ENCODE measurements around the gene AFMID. TPM values are rescaled to one million over a fixed set of nuclear protein-coding genes. Genes with fewer than 3 reads are reported as not detected.

Gene AFMID
- total and polyA plus RNA-seq, 2 experiments from 2014 or later: 38.0 to 47.5 TPM

- DNase-seq (ENCODE audit: low spot score) (no peak), ATAC-seq (no peak)
- Histone ChIP-seq H3F3A (replicated peaks; ENCODE audit: low read depth) (no peaks in the 10 kb centered on the region), H3K27me3 (ENCODE audit: insufficient read depth) (no peaks in the 10 kb centered on the region), H3K9me2 (ENCODE audit: insufficient read depth) (no peaks in the 10 kb centered on the region), H3K4me3 (no peak overlapping the region), H4K20me1 (replicated peaks; ENCODE audit: insufficient read depth) (no peaks in the 10 kb centered on the region), H2AFZ (no peak overlapping the region), H3K27ac (ENCODE audit: low read depth) (no peak overlapping the region), H3K79me2 (replicated peaks; ENCODE audit: insufficient read depth) (no peaks in the 10 kb centered on the region), H3K4me1 (ENCODE audit: insufficient read depth) (no peaks in the 10 kb centered on the region), H3K4me2 (no peak overlapping the region), H3K36me3 (ENCODE audit: insufficient read depth) (no peaks in the 10 kb centered on the region)
- Mint-ChIP-seq H3K36me3 (ENCODE audit: low read depth) (no peaks in the 10 kb centered on the region), H3K27ac (no peak overlapping the region), H3K27me3 (ENCODE audit: insufficient read depth, low read depth, poor library complexity) (peaks cover 2% of the 10 kb centered on the region), H3K4me1 (peaks cover 5% of the 10 kb centered on the region; the same call in 1 of the 3 replicates), H3K4me3 (no peak overlapping the region), H3K9me3 (no peaks in the 10 kb centered on the region; the same call in 2 of the 3 replicates)
- TF ChIP-seq STAT1 (IDR thresholded peaks at IDR 0.05; ENCODE audit: unreplicated experiment) (no peak), POLR2AphosphoS5 (IDR thresholded peaks at IDR 0.05; ENCODE audit: low read depth) (no peak), EZH2 (IDR thresholded peaks at IDR 0.05; ENCODE audit: low read depth, unreplicated experiment) (no peak), CTCF (conservative IDR thresholded peaks at IDR 0.05; ENCODE audit: low read depth in 2 of 2) (no peak), ZNF331 (CRISPR knock-in tag; IDR thresholded peaks at IDR 0.05; ENCODE audit: low read depth) (no peak)
- TF ChIP-seq, protein P1, sequence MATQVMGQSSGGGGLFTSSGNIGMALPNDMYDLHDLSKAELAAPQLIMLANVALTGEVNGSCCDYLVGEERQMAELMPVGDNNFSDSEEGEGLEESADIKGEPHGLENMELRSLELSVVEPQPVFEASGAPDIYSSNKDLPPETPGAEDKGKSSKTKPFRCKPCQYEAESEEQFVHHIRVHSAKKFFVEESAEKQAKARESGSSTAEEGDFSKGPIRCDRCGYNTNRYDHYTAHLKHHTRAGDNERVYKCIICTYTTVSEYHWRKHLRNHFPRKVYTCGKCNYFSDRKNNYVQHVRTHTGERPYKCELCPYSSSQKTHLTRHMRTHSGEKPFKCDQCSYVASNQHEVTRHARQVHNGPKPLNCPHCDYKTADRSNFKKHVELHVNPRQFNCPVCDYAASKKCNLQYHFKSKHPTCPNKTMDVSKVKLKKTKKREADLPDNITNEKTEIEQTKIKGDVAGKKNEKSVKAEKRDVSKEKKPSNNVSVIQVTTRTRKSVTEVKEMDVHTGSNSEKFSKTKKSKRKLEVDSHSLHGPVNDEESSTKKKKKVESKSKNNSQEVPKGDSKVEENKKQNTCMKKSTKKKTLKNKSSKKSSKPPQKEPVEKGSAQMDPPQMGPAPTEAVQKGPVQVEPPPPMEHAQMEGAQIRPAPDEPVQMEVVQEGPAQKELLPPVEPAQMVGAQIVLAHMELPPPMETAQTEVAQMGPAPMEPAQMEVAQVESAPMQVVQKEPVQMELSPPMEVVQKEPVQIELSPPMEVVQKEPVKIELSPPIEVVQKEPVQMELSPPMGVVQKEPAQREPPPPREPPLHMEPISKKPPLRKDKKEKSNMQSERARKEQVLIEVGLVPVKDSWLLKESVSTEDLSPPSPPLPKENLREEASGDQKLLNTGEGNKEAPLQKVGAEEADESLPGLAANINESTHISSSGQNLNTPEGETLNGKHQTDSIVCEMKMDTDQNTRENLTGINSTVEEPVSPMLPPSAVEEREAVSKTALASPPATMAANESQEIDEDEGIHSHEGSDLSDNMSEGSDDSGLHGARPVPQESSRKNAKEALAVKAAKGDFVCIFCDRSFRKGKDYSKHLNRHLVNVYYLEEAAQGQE (IDR thresholded peaks at IDR 0.05; ENCODE audit: unreplicated experiment): no peak
These were observed 40.3 kb upstream of the AFMID start for GRCh38 chr17:78146881-78147280.

DNA sequence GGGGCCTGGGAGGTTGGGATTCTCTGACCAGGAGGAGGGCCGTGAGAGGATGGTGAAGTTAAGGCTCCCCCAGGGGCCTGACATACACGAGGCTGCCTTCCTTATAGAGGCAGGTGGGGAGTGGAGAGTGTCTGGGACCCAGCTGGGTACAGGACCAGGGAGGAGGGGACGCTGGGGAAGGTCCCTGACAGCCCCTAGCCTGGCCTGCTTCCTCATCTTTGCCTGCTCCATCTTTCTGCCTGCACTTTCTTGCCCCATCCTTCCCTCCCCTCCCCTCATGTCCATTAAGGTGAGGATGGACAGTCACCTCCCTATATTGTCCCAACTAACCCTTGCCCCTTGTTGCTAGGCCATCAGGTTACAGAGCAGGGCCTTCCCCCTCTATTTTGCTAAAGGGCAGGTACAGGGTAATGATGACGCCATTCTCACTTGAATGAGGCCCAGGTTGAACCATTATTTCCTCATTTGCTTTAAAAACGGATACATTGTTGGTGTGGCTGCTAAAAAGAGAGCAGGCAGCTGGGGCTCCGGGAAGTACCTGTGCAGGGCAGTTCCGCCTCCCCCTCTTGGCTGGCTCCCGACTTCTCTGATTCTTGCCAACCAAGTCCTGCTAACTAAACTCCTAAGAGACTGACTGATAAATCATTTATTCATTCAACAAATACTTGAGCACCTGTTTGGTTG is 39.7 kb upstream of the AFMID start:
- Mint-ChIP-seq H3K36me3 (ENCODE audit: low read depth) (no peaks in the 10 kb centered on the region), H3K27ac (no peak overlapping the region), H3K4me1 (peaks cover 5% of the 10 kb centered on the region; the same call in 1 of the 3 replicates), H3K9me3 (no peaks in the 10 kb centered on the region; the same call in 2 of the 3 replicates), H3K4me3 (no peak overlapping the region), H3K27me3 (ENCODE audit: insufficient read depth, low read depth, poor library complexity) (peaks cover 2% of the 10 kb centered on the region)
- Histone ChIP-seq H3K27ac (ENCODE audit: low read depth) (no peak overlapping the region), H3K4me1 (ENCODE audit: insufficient read depth) (no peaks in the 10 kb centered on the region), H3K79me2 (replicated peaks; ENCODE audit: insufficient read depth) (no peaks in the 10 kb centered on the region), H3K27me3 (ENCODE audit: insufficient read depth) (no peaks in the 10 kb centered on the region), H3F3A (replicated peaks; ENCODE audit: low read depth) (no peaks in the 10 kb centered on the region), H2AFZ (peak overlapping the region; percentile 72; the same call in 1 of the 2 replicates), H3K36me3 (ENCODE audit: insufficient read depth) (no peaks in the 10 kb centered on the region), H3K9me2 (ENCODE audit: insufficient read depth) (no peaks in the 10 kb centered on the region), H3K4me3 (no peak overlapping the region), H3K4me2 (no peak overlapping the region), H4K20me1 (replicated peaks; ENCODE audit: insufficient read depth) (no peaks in the 10 kb centered on the region)
- TF ChIP-seq, protein P2, sequence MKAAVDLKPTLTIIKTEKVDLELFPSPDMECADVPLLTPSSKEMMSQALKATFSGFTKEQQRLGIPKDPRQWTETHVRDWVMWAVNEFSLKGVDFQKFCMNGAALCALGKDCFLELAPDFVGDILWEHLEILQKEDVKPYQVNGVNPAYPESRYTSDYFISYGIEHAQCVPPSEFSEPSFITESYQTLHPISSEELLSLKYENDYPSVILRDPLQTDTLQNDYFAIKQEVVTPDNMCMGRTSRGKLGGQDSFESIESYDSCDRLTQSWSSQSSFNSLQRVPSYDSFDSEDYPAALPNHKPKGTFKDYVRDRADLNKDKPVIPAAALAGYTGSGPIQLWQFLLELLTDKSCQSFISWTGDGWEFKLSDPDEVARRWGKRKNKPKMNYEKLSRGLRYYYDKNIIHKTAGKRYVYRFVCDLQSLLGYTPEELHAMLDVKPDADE (IDR thresholded peaks at IDR 0.05): no peak
- TF ChIP-seq JUNB (IDR thresholded peaks at IDR 0.05; ENCODE audit: unreplicated experiment) (no peak), ZNF331 (CRISPR knock-in tag; IDR thresholded peaks at IDR 0.05; ENCODE audit: low read depth) (no peak), NANOG (IDR thresholded peaks at IDR 0.05; ENCODE audit: borderline replicate concordance) (no peak), STAT1 (IDR thresholded peaks at IDR 0.05; ENCODE audit: unreplicated experiment) (no peak), EZH2 (IDR thresholded peaks at IDR 0.05; ENCODE audit: low read depth, unreplicated experiment) (no peak)
- ATAC-seq: no peak
- no peak for DNase-seq (ENCODE audit: low spot score)
